Measurements from ENCODE around the gene KLHL25. TPM values are rescaled to one million over a fixed set of nuclear protein-coding genes. Genes with fewer than 3 reads are reported as not detected.

Gene KLHL25
- total and polyA plus RNA-seq, 4 donors: 16.6 to 35.6 (median 25.6) TPM

DNA sequence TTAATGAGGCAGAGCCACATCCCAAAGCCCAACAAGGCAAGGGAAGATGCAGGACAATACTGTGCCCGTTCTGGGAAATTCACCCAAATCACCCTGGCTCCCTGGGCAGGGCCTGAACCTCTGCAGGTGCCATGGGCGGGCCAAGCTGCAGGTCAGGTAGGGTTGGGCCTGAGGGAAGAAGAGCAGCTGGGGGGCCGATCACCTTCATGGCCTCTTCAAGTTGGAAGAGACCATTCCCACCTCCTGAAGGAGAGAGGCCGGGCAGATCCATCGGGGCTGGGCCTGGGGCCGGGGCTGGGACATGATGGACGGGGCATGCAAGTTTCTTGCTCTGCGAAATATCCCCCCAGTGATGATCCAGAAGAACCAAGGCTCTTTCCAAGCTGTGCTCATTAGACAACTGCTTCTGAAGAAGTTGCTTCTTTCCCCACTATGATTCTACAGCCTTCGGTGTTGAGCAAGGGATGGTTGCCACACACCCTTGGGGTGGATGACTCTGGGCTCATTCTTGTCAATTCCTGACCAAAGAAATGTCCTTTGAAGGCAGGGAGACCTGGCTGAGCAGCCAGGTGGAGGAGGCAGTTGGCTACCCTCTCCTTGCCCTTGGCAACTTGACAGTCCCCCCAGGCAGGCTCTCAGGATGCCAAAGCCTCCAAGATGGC, 38.2 kb downstream of the KLHL25 start:
- WGBS (ENCODE audit: insufficient coverage): 94% methylated on average over 8 of the region's 9 CpGs
- H3K27ac ChIP-seq (ENCODE audit: low read depth, low read length): no peak overlapping the region
- peaks cover 81% of the 10 kb centered on the region for H3K36me3 ChIP-seq (ENCODE audit: control insufficient read depth, insufficient read depth, low read length)
- DNase-seq (ENCODE audit: low read depth in 4 of 6, low spot score in 6 of 6): no peak
- H3K27me3 ChIP-seq (ENCODE audit: control insufficient read depth, insufficient read depth, low read length): no peaks in the 10 kb centered on the region
- H3K9me3 ChIP-seq (ENCODE audit: control insufficient read depth, insufficient read depth, low read length): no peaks in the 10 kb centered on the region
- H3K4me3 ChIP-seq (ENCODE audit: low read depth, low read length): no peak overlapping the region
- H3K4me1 ChIP-seq (ENCODE audit: control insufficient read depth, insufficient read depth, low read length): peaks cover 95% of the 10 kb centered on the region

GRCh38 chr15:85755942-85756341, 38.8 kb downstream of the KLHL25 start:
- Histone ChIP-seq H3K4me3 (ENCODE audit: low read depth, low read length) (no peak overlapping the region), H3K27me3 (ENCODE audit: control insufficient read depth, insufficient read depth, low read length) (no peaks in the 10 kb centered on the region), H3K27ac (ENCODE audit: low read depth, low read length) (peak overlapping the region; percentile 47), H3K36me3 (ENCODE audit: control insufficient read depth, insufficient read depth, low read length) (peaks cover 79% of the 10 kb centered on the region), H3K4me1 (ENCODE audit: control insufficient read depth, insufficient read depth, low read length) (peaks cover 95% of the 10 kb centered on the region), H3K9me3 (ENCODE audit: control insufficient read depth, insufficient read depth, low read length) (no peaks in the 10 kb centered on the region)
- no peak for DNase-seq (ENCODE audit: low read depth in 4 of 6, low spot score in 6 of 6)
- 95% methylated on average over 4 of the region's 4 CpGs for WGBS (ENCODE audit: insufficient coverage)

DNA sequence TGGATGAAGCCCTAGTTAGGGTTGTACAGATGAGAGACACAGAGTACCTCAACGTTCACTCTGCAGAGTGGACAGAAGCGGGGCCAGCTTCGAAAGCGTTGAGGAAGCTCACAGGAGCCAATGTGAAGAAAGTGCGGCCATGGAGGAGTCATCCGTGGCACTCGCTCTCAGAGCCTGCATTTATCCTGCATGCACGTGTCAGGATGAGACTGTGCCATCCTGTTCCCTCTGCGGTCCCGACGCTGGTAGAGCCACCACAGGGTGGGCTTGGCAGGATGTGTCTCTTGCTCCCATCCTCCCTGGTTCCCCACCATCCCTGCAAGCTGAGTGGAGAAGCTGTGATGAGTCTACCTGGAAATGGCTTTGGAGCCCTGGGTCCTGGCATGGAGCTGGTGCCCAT, 39.3 kb downstream of the KLHL25 start:
- peaks cover 95% of the 10 kb centered on the region for H3K4me1 ChIP-seq (ENCODE audit: control insufficient read depth, insufficient read depth, low read length)
- WGBS (ENCODE audit: insufficient coverage): 91% methylated on average over 11 of the region's 11 CpGs

GRCh38 chr15:85754989-85755388, 39.7 kb downstream of the KLHL25 start:
- peaks cover 70% of the 10 kb centered on the region for H3K36me3 ChIP-seq (ENCODE audit: control insufficient read depth, insufficient read depth, low read length)
- H3K27me3 ChIP-seq (ENCODE audit: control insufficient read depth, insufficient read depth, low read length): no peaks in the 10 kb centered on the region
- DNase-seq (ENCODE audit: low read depth in 4 of 6, low spot score in 6 of 6): peak in 1 of 6 donors; percentile 75
- 37% methylated on average over 3 of the region's 7 CpGs for WGBS (ENCODE audit: insufficient coverage)
- H3K9me3 ChIP-seq (ENCODE audit: control insufficient read depth, insufficient read depth, low read length): no peaks in the 10 kb centered on the region
- peaks cover 95% of the 10 kb centered on the region for H3K4me1 ChIP-seq (ENCODE audit: control insufficient read depth, insufficient read depth, low read length)
- no peak overlapping the region for H3K4me3 ChIP-seq (ENCODE audit: low read depth, low read length)
- no peak overlapping the region for H3K27ac ChIP-seq (ENCODE audit: low read depth, low read length)

More for the DNA sequence above, 39.3 kb downstream of the KLHL25 start:
- Histone ChIP-seq H3K4me3 (ENCODE audit: low read depth, low read length) (no peak overlapping the region), H3K27me3 (ENCODE audit: control insufficient read depth, insufficient read depth, low read length) (no peaks in the 10 kb centered on the region), H3K27ac (ENCODE audit: low read depth, low read length) (no peak overlapping the region), H3K36me3 (ENCODE audit: control insufficient read depth, insufficient read depth, low read length) (peaks cover 74% of the 10 kb centered on the region), H3K9me3 (ENCODE audit: control insufficient read depth, insufficient read depth, low read length) (no peaks in the 10 kb centered on the region)
- no peak for DNase-seq (ENCODE audit: low read depth in 4 of 6, low spot score in 6 of 6)

GRCh38 chr15:85753791-85754452, 40.8 kb downstream of the KLHL25 start:
- 75% methylated on average over 10 of the region's 10 CpGs for WGBS (ENCODE audit: insufficient coverage)
- Histone ChIP-seq H3K9me3 (ENCODE audit: control insufficient read depth, insufficient read depth, low read length) (no peaks in the 10 kb centered on the region), H3K4me3 (ENCODE audit: low read depth, low read length) (no peak overlapping the region), H3K27me3 (ENCODE audit: control insufficient read depth, insufficient read depth, low read length) (no peaks in the 10 kb centered on the region), H3K27ac (ENCODE audit: low read depth, low read length) (peak overlapping the region; percentile 40), H3K36me3 (ENCODE audit: control insufficient read depth, insufficient read depth, low read length) (peaks cover 59% of the 10 kb centered on the region), H3K4me1 (ENCODE audit: control insufficient read depth, insufficient read depth, low read length) (peaks cover 95% of the 10 kb centered on the region)
- no peak for DNase-seq (ENCODE audit: low read depth in 4 of 6, low spot score in 6 of 6)

DNA sequence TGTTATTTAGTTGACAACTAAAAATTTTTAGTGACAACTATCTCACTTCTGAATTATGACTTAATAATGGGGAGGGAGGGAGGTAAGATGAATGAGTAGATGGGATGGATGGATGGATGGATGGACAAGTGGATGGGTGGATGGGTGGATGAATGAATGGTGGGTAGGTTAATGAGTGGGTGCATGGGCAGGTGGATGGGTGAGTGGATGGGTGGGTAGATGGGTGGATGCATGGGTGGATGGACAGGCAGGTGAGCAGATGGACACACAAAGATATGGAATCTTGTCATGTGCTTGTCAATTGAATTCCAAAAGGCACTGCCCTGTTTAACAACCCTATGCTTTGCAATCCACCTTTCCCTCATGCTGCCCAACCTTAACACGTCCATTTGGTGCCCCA, 41.5 kb downstream of the KLHL25 start:
- WGBS (ENCODE audit: insufficient coverage): no CpG with 5 or more reads among the region's 1 CpG
- Histone ChIP-seq H3K4me1 (ENCODE audit: control insufficient read depth, insufficient read depth, low read length) (peaks cover 95% of the 10 kb centered on the region), H3K36me3 (ENCODE audit: control insufficient read depth, insufficient read depth, low read length) (peaks cover 59% of the 10 kb centered on the region), H3K27ac (ENCODE audit: low read depth, low read length) (peak overlapping the region; percentile 87), H3K9me3 (ENCODE audit: control insufficient read depth, insufficient read depth, low read length) (no peaks in the 10 kb centered on the region), H3K27me3 (ENCODE audit: control insufficient read depth, insufficient read depth, low read length) (no peaks in the 10 kb centered on the region), H3K4me3 (ENCODE audit: low read depth, low read length) (no peak overlapping the region)
- DNase-seq (ENCODE audit: low read depth in 4 of 6, low spot score in 6 of 6): no peak

DNA sequence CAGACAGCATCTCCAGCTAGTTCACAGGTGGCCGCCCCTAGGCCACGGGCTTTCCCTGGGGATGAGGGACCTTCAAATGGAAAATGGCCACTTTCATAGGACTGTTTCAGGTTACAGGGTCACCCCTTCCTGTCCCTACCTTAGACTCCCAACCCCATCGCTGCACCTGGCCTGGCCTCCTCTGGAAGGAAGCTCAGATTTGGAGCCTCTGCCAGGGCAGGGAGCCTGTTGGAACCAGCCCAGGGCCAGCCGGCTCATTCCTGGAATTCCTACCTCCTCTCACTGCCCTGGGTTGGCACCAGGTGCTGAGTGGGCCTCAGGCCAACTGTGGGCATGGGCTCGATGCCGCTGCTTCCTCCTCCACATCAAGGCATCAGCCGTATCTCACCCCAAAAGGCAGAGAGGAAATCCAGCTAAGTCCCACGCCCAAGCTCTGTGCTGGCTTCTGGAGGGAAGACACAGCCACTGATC, 42.2 kb downstream of the KLHL25 start:
- 45% methylated on average over 8 of the region's 8 CpGs for WGBS (ENCODE audit: insufficient coverage)
- peaks cover 93% of the 10 kb centered on the region for H3K4me1 ChIP-seq (ENCODE audit: control insufficient read depth, insufficient read depth, low read length)
- H3K27me3 ChIP-seq (ENCODE audit: control insufficient read depth, insufficient read depth, low read length): no peaks in the 10 kb centered on the region
- peaks cover 58% of the 10 kb centered on the region for H3K36me3 ChIP-seq (ENCODE audit: control insufficient read depth, insufficient read depth, low read length)
- H3K4me3 ChIP-seq (ENCODE audit: low read depth, low read length): no peak overlapping the region
- H3K9me3 ChIP-seq (ENCODE audit: control insufficient read depth, insufficient read depth, low read length): no peaks in the 10 kb centered on the region
- peak overlapping the region; percentile 87 for H3K27ac ChIP-seq (ENCODE audit: low read depth, low read length)
- DNase-seq (ENCODE audit: low read depth in 4 of 6, low spot score in 6 of 6): peak in 2 of 6 donors; percentile 69 to 72

GRCh38 chr15:85752124-85752475, 42.6 kb downstream of the KLHL25 start:
- H3K27ac ChIP-seq (ENCODE audit: low read depth, low read length): peak overlapping the region; percentile 87
- DNase-seq (ENCODE audit: low read depth in 4 of 6, low spot score in 6 of 6): peak in 1 of 6 donors; percentile 82
- peaks cover 91% of the 10 kb centered on the region for H3K4me1 ChIP-seq (ENCODE audit: control insufficient read depth, insufficient read depth, low read length)
- 21% methylated on average over 15 of the region's 15 CpGs for WGBS (ENCODE audit: insufficient coverage)
- peaks cover 57% of the 10 kb centered on the region for H3K36me3 ChIP-seq (ENCODE audit: control insufficient read depth, insufficient read depth, low read length)
- H3K4me3 ChIP-seq (ENCODE audit: low read depth, low read length): no peak overlapping the region
- H3K9me3 ChIP-seq (ENCODE audit: control insufficient read depth, insufficient read depth, low read length): no peaks in the 10 kb centered on the region
- H3K27me3 ChIP-seq (ENCODE audit: control insufficient read depth, insufficient read depth, low read length): no peaks in the 10 kb centered on the region

GRCh38 chr15:85751291-85752123, 43.2 kb downstream of the KLHL25 start:
- no peaks in the 10 kb centered on the region for H3K9me3 ChIP-seq (ENCODE audit: control insufficient read depth, insufficient read depth, low read length)
- H3K4me1 ChIP-seq (ENCODE audit: control insufficient read depth, insufficient read depth, low read length): peaks cover 88% of the 10 kb centered on the region
- H3K4me3 ChIP-seq (ENCODE audit: low read depth, low read length): no peak overlapping the region
- peak overlapping the region; percentile 87 for H3K27ac ChIP-seq (ENCODE audit: low read depth, low read length)
- 18% methylated on average over 12 of the region's 15 CpGs for WGBS (ENCODE audit: insufficient coverage)
- peak in 4 of 6 donors; percentile 74 to 93 (median 88) for DNase-seq (ENCODE audit: low read depth in 4 of 6, low spot score in 6 of 6)
- H3K27me3 ChIP-seq (ENCODE audit: control insufficient read depth, insufficient read depth, low read length): no peaks in the 10 kb centered on the region
- H3K36me3 ChIP-seq (ENCODE audit: control insufficient read depth, insufficient read depth, low read length): peaks cover 56% of the 10 kb centered on the region

Data from spinal cord (tissue), 10 donors.